B cell (primary cell): Measurements from ENCODE around the gene MAGEB16. TPM values are rescaled to one million over a fixed set of nuclear protein-coding genes. Genes with fewer than 3 reads are reported as not detected.

Experiments
- ATAC-seq: fragments of 200-7000 bp; cut with Tn5 transposase; one replicate; pipeline ENCODE4 v1.10.0; 2021; ENCODE audit warnings: low read depth, mild to moderate bottlenecking, moderate number of reproducible peaks, moderate library complexity
- CTCF ChIA-PET: fragments of 350-600 bp; sonication (Branson Sonifier 250); formaldehyde crosslinking; loops from one replicate; lab custom pipeline; 2021; ENCODE audit warnings: antibody characterized with exemption, inconsistent platforms; lab: Charles Lee
- POLR2A ChIA-PET: fragments of 350-600 bp; sonication (Branson Sonifier 250); formaldehyde crosslinking; loops from one replicate; lab custom pipeline; 2021; ENCODE audit warnings: antibody characterized with exemption; lab: Charles Lee
- DNase-seq: peaks from one replicate; pipeline ENCODE4 v3.0.0; 2013
- H2AFZ ChIP-seq: 2 replicates; pipeline ENCODE4 v1.6.1; 2012; ENCODE audit warnings: mild to moderate bottlenecking, low read depth, low read length; ENCODE audit not compliant: insufficient read depth, poor library complexity, severe bottlenecking
- H3K27ac ChIP-seq, 2 donors: 1 replicate in 1 of 2; 2 replicates in 1 of 2; pipeline ENCODE4 v1.5.1; 2012 to 2013; ENCODE audit warnings: low read length in 2 of 2, mild to moderate bottlenecking in 2 of 2, moderate library complexity in 1 of 2
- H3K27me3 ChIP-seq, 4 experiments: fragments of 200-600 bp in 1 of 4; sonication (generic) in 1 of 4; replicated peaks in 1 of 4; 1 replicate in 2 of 4; 2 replicates in 2 of 4; pipeline versions ENCODE4 v1.6.1 to v1.7.0; 2013 to 2016; ENCODE audit warnings: low read length in 3 of 4, mild to moderate bottlenecking in 2 of 4, mixed read lengths in 1 of 4, moderate library complexity in 1 of 4; ENCODE audit not compliant: insufficient read depth in 4 of 4, control insufficient read depth in 3 of 4; ENCODE audit errors: control extremely low read depth in 1 of 4
- H3K36me3 ChIP-seq, 2 experiments: replicated peaks in 1 of 2; 1 replicate in 1 of 2; 2 replicates in 1 of 2; pipeline versions ENCODE4 v1.6.1 to v1.7.1; 2013; ENCODE audit warnings: low read length in 1 of 2; ENCODE audit not compliant: insufficient read depth in 2 of 2, control insufficient read depth in 1 of 2; ENCODE audit errors: control extremely low read depth in 1 of 2, extremely low read depth in 1 of 2
- H3K4me1 ChIP-seq, 2 donors: fragments of 200-600 bp in 1 of 2; sonication (generic) in 1 of 2; 1 replicate in 1 of 2; 2 replicates in 1 of 2; pipeline versions ENCODE4 v1.5.1 to v1.6.1; 2013 to 2017; ENCODE audit warnings: low read length in 2 of 2; ENCODE audit not compliant: control insufficient read depth in 2 of 2, insufficient read depth in 2 of 2
- H3K4me2 ChIP-seq: replicated peaks from 2 replicates; pipeline ENCODE3; 2012; ENCODE audit warnings: mild to moderate bottlenecking, low read depth, low read length; ENCODE audit not compliant: poor library complexity, severe bottlenecking
- H3K4me3 ChIP-seq, 5 experiments: fragments of 200-600 bp in 1 of 5; sonication (generic) in 1 of 5; 1 replicate in 3 of 5; 2 replicates in 2 of 5; pipeline versions ENCODE4 v1.5.1 to v1.7.0; 2011 to 2016; ENCODE audit warnings: low read length in 4 of 5, mild to moderate bottlenecking in 4 of 5, low read depth in 2 of 5, control low read depth in 1 of 5, moderate library complexity in 1 of 5; ENCODE audit not compliant: insufficient read depth in 1 of 5; ENCODE audit errors: control extremely low read depth in 1 of 5, extremely low read depth in 1 of 5
- H3K79me2 ChIP-seq: fragments of 200-600 bp; sonication (generic); one replicate; pipeline ENCODE4 v1.6.0; 2016; ENCODE audit warnings: low read length; ENCODE audit not compliant: control insufficient read depth, insufficient read depth
- H3K9ac ChIP-seq: fragments of 200-600 bp; sonication (generic); 2 replicates; pipeline ENCODE4 v1.6.1; 2017; ENCODE audit warnings: mild to moderate bottlenecking, low read length, moderate library complexity
- H3K9me3 ChIP-seq, 3 donors: one replicate each; pipeline versions ENCODE4 v1.6.1 to v1.7.1; 2013; ENCODE audit warnings: low read length in 2 of 3; ENCODE audit not compliant: control insufficient read depth in 2 of 3, insufficient read depth in 1 of 3; ENCODE audit errors: control extremely low read depth in 1 of 3
- H4K20me1 ChIP-seq: 2 replicates; pipeline ENCODE4 v1.6.0; 2012; ENCODE audit warnings: mild to moderate bottlenecking, low read length; ENCODE audit not compliant: insufficient read depth, control insufficient read depth, poor library complexity, severe bottlenecking
- H3K27ac Mint-ChIP-seq: one replicate; pipeline ENCODE4 v1.8.0; 2021; ENCODE audit warnings: mixed read lengths
- H3K27me3 Mint-ChIP-seq: one replicate; pipeline ENCODE4 v1.8.0; 2021; ENCODE audit warnings: mixed read lengths
- H3K4me1 Mint-ChIP-seq: one replicate; pipeline ENCODE4 v1.8.0; 2021; ENCODE audit warnings: mixed read lengths
- H3K4me3 Mint-ChIP-seq: one replicate; pipeline ENCODE4 v1.8.0; 2021; ENCODE audit warnings: mixed read lengths
- H3K9me3 Mint-ChIP-seq: one replicate; pipeline ENCODE4 v1.8.0; 2022; ENCODE audit warnings: mixed read lengths; ENCODE audit not compliant: insufficient read depth
- CTCF ChIP-seq: fragments of 200-600 bp; IDR thresholded peaks from one replicate; pipeline ENCODE4 v1.8.0; 2022; ENCODE audit warnings: antibody characterized with exemption, mild to moderate bottlenecking
- EZH2 ChIP-seq: IDR thresholded peaks from 2 replicates; pipeline ENCODE4 v1.6.1; 2012; ENCODE audit warnings: borderline replicate concordance, low read depth, mild to moderate bottlenecking, moderate library complexity, low read length; ENCODE audit not compliant: insufficient read depth, poor library complexity, severe bottlenecking
- WGBS: methylation state at CpG from one replicate; pipeline ENCODE4 v1.1.5; 2013; ENCODE audit warnings: missing lambda C conversion rate; ENCODE audit not compliant: insufficient coverage; 5-methylcytosine and 5-hydroxymethylcytosine counted together
- intact Hi-C: fragments of 100-400 bp; cut with micrococcal nuclease; formaldehyde crosslinking; loops from one replicate; pipeline ENCODE4 v1.10.0; 2022
- polyA plus RNA-seq: library from polyadenylated mRNA; depleted of rRNA; stranded (reverse); fragments of >200 nt; gene quantifications from 2 replicates; pipeline ENCODE4 v1.2.3, GENCODE V29; 2012
- total RNA-seq, 2 donors: library from RNA; stranded (reverse); fragments of 120-200 nt in 1 of 2; gene quantifications; 1 replicate in 1 of 2; 2 replicates in 1 of 2; pipeline versions ENCODE4 v1.2.3 to v1.2.4, GENCODE V29; 2013 to 2022

MAGEB16 gene
- total and polyA plus RNA-seq, 2 donors (not counting 1 experiment from before 2014, with no cell fraction given), result not detected

- no peak overlapping the region for H3K27ac Mint-ChIP-seq
- ChIA-PET POLR2A (no interaction called here), CTCF (no interaction called here)
- H3K4me1 Mint-ChIP-seq, result no peaks in the 10 kb centered on the region
- Histone ChIP-seq H3K36me3 (no peaks in the 10 kb centered on the region), H3K9ac (no peak overlapping the region), H3K9me3 (no peaks in the 10 kb centered on the region), H3K4me3 (no peak overlapping the region), H3K4me1 (no peaks in the 10 kb centered on the region), H3K27ac (no peak overlapping the region), H3K27me3 (no peaks in the 10 kb centered on the region), H3K4me2 (no peak overlapping the region), H3K79me2 (no peaks in the 10 kb centered on the region), H2AFZ (no peak overlapping the region), H4K20me1 (no peaks in the 10 kb centered on the region)
- TF ChIP-seq CTCF (no peak), EZH2 (no peak)
- intact Hi-C loops, result no loop called here
- WGBS, result no CpG with 5 or more reads among the region's 4 CpGs
- H3K4me3 Mint-ChIP-seq, result no peak overlapping the region
- H3K9me3 Mint-ChIP-seq, result no peaks in the 10 kb centered on the region
- no peaks in the 10 kb centered on the region for H3K27me3 Mint-ChIP-seq
- DNase-seq, result no peak
- ATAC-seq, result no peak
Observed at GRCh38 chrX:35847736-35848135, 49.6 kb downstream of the MAGEB16 start.

Other genes with a start within 250 kb of the MAGEB16 start
- not detected in 2 replicates for gene CFAP47, start 121.4 kb downstream of the MAGEB16 start, total RNA-seq
- gene CFAP47, start 121.4 kb downstream of the MAGEB16 start, polyA plus RNA-seq, result not detected in 2 replicates